GM19025 (cell line): ENCODE results near the gene TAP2.
"Not testable (repeated sequence)": the region's sequence is repeated elsewhere in the genome, so short reads cannot be mapped to it uniquely, and the experiment has no call there.

Experiments
- ATAC-seq: cut with Tn5 transposase; IDR thresholded peaks from one replicate; pipeline ENCODE4 v1.9.1; 2021; ENCODE audit warnings: mild to moderate bottlenecking, low read depth, moderate library complexity; ENCODE audit not compliant: unreplicated experiment

TAP2 gene

DNA sequence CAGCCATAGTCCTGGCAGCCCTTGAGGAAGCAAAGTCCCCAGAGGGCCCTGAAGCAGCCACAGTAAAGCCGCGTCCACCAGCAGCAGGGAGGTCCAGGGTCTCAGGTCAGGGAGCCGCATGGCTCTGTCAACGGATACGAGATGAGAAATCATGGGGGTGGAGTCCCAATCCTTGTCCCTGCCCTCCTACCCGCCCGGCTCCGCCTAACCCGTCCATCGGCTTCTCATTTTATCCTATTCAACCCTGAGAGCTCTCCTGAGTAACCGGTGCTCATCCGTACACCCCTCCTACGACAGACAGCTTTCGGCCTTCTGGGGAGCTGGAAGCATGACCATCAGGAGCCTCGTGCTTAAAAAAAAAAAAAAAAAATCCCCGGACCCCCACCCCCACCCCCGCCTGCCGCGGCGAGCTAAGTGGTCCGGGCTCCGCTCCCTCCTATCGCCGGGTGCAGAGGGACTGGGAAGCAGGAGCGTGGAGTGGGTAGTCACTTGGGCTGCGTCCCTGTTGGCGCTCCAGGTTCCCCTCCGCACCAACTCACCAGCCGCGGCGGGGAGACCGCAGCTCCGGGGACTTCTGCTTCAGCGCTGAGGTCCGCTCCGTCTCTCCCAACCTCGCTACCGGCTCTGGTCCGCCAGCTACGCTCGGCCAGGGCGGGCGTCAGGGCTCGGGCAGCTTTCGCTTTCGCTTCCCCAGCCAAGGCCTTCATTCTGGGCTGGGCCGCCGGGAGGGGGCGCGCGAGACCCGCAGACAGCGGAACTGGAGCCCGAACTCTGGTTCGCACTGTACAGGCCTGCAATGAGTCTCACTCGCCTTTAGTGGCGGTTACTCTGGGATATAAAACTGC is at the start of gene TAP2:
TSS of gene TAP2 (minus strand) at position 626 of the 845 bp plus-strand sequence. CDS start at position 120, 506 bp downstream.
- ATAC-seq = peak; percentile 82

DNA sequence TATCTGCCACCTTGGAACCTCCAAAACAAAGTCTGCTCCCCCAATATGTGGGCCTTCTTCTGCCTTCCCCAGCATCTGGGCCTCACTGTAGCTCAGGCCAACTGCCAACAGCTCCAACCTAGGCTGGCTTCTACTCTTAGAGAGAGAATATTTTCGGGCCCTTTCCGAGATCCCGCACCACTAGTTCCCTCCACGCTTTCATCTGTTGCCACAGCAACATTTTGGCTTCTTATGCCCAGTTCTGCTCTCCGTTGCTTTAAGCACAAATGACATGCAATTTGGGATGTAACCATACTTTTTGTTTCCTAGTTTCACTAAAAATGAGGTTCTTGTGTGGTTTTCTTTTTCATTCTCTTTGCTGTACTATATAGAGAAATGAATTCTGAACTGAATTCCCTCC is 49.1 kb upstream of the TAP2 start:
- no peak for ATAC-seq

DNA sequence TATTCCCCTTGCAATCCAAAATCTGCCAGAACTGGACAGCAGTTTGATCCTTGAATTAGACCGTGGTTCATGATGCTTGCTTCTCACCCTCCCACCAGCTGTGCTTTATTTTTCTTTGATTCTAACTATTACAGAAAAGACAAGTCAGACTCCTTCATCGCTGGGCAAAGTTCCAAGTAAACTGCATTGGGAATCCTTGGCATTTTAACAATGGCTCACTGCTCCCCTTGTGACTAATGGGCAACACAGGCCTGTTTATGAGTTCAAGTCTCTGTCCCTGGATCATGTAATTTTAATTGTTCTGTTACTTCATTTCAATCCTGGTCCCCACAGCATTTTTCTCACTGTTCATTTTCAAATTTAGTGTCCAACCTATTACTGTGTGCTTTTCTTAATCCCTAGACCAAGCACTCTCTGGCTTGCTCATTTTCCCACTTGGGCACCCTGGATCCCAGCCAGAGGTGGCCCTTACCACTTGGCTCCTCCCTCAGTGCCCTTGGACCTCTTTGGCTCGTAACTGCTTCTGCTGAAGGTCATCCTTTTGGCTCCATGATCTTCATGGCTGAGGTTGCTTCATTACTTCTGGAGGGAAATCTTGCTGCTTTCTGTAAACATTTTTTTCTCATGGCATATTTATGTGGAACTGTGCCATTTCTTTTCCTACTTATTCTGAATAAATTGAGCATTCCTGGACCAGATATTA is 48.3 kb upstream of the TAP2 start:
- ATAC-seq = no peak

DNA sequence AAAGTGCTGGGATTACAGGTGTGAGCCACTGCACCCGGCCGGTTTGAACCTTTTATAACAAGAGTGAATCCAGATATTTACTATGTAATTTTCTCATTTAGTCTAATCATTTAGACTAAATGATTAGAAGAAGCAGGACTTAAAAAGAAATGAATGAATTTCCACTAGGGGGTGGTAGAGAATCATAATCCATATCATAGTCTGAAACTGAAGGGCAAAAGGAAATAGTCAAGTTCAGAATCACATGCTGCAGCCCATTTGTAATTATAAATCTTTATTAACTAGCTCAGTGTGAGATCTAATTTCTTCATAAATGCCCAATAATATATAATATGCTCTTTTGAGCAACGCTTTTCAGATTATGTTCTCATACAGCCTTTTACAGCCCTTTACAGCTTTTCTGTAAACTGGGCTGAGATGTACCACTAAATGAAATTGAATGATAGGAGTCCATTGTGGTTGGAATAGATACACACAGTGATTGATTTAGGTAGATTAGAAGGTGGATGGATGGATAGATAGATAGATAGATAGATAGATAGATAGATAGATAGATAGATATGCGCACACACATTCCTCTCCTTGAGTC is 47.3 kb upstream of the TAP2 start:
- no peak for ATAC-seq

DNA sequence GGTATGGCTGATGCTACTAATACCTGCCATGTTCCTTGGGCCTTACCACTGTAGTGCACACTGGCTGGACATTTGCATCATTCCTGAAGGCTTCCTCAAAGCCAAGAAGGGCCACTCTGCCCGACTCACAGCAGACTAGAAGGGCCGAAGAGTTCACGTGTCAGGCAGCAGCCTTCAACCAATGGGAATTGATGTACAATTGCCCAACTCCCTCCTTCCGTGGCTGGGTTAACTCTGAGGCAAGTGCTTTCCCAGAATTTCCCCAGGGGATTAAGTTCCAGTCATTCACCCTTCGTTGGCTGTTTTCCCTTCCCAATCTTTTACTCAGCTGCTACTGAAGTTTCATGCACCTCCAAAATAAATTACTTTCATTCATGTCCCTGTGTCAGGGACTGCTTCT is 45.2 kb upstream of the TAP2 start:
- ATAC-seq = no peak

DNA sequence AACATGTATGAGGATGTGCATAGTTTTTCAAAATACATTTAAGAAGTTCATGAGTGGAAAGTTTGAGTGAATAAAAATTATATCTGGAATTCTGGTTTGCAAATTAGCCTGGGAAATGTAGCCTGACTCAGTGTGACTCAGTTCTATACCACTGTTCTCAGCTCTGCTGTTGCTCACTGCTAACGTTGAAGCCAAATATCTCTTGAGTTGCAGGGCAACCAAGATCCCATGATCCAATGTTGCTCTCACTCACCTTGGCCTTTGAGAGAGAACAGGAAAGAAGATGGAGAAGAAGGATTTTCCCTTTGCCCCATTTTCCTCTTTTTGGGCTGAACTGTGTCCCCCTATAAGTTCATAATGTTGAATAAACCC is 44.3 kb upstream of the TAP2 start:
- no peak for ATAC-seq

DNA sequence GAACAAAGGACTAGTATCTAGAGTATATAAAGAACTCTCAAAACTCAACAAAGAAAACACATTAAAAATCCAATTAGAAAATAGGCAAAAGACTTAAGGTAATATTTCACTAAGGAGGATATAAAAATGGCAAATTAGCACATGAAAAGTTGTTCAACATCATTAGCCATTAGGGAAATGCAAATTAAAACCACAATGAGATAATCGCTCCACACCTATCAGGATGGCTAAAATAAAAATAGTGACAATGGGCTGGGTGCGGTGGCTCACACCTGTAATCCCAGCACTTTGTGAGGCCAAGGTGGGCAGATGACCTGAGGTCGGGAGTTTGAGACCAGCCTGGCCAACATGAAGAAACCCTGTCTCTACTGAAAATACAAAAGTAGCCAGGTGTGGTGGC is 42.4 kb upstream of the TAP2 start:
- ATAC-seq = not testable (repeated sequence)

DNA sequence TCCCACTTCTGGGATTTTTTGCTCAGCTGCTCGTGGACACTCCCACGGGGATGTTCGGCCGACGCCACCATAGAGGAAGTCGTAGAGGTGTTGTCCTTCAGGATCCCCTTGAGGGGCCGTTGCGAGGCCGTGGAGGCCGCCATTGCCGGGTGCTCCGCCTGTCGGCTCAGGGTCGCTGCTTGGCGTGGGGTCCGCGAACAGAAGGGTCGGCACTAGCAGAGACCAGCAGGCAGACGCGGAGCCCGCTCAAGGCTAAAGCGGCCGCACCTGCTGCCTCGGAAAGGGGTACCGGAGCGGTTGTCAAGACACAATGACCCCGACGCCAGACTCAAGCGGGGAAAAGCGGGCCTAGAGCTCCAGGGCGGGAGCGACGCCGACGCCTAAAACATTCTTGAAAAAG is 41.2 kb upstream of the TAP2 start:
- no peak for ATAC-seq

DNA sequence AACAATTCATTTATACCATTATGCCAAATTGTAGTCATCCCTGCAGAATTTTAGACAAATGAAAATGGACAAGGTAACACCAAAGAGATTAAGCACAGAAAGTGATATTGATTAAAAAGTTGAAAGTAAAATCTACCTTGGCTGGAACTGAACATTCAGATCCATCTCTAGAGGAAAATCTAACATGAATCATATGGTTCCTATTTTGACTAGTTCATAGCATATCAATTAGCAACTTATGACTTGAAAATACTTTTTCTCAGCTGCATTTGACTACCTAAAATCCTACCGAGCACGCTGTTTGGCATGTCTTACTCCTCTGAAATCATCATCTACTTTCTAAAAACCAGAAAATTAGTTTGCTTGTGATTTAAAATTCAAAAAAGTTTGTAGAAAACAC is 38.1 kb upstream of the TAP2 start:
- ATAC-seq = no peak

DNA sequence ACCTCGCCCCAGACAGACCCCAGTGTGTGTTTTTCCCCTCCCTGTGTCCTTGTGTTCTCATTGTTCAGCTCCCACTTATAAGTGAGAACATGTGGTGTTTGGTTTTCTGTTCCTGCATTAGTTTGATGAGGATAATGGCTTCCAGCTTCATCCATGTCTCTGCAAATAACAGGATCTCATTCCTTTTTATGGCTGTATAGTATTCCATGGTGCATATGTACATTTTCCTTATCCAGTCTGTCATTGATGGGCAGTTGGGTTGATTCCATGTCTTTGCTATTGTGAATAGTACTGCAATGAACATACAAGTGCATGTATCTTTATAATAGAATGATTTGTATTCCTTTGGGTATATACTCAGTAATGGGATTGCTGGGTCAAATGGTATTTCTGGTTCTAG is 35.4 kb upstream of the TAP2 start:
- ATAC-seq = not testable (repeated sequence)

DNA sequence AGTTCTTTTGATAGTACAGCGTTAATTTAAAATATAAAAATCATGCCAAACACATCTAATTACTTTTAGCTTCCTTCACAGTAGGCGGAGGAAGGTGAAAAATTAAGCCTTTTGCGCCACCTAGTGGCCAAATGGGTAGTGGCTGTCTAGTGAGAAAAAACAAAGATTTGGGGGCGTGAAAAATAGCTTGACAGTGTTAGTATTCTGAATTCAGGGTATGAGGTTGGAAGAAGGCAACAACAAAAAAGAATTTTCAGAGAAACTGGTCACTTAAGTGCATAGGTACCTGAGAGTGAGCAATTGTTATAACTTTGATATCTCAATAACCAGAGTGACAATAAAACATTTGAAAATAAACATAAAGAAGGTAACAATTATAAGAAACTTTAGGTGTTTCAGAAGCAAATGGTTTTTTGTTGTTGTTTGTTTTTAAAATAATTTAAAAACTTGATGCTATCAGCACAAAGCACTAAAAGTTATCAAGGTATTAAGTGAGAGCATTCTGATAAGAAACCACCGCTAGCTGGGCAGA is 29.8 kb upstream of the TAP2 start:
- no peak for ATAC-seq

DNA sequence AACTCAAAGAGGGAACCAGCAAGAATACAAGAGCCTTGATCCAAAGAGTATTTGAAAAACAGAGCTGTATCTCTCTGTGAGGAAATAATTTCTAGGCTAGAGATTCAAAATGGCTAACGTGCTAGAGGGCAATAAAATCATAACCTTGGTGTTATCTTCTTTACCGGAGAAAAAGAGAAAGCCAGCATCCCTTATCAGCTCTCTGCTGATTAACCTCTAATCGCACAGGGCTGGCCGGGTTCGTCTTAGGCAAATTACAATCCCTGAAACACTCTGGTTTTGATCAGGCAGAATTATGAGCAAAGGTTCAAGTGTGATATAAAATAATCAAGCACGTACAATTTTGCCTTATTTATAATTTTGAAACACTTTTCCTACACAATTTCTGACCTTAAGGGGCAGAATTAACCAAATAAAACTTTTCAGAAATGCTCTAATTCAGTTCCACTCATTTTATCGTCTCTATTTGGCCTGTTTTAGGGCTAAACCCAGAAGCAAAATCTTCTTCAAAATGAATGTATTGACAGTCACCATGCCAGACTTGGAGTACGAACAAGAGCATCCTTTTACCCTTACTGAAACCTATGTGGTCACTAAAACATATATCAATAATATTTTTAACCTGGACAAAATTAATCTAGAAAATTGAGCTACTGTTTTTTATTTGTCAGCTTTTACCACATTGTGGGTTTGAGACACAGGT is 29.2 kb upstream of the TAP2 start:
- no peak for ATAC-seq

DNA sequence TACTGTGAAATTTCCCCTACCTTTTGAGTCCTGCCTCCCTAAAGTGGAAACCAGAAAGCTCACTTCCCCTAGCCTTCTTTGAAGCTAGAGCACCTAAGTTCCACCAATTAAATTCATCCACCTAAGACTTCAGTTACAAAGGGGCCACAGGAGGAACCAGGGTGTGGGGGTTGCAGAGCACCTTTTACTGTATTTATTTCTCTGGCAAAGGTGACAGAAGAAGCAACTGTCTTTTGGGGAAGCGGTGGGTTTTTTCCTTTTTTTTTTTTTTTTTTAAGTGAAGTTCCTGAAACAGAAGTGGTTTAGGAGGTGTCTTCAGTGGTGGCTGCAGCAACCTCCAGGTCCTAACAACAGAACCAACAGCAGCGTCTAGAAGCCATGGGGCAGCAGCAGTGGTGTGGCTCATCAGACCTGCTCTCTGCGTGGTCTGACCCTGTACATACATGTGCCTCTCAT is 28.5 kb upstream of the TAP2 start:
- ATAC-seq = no peak

DNA sequence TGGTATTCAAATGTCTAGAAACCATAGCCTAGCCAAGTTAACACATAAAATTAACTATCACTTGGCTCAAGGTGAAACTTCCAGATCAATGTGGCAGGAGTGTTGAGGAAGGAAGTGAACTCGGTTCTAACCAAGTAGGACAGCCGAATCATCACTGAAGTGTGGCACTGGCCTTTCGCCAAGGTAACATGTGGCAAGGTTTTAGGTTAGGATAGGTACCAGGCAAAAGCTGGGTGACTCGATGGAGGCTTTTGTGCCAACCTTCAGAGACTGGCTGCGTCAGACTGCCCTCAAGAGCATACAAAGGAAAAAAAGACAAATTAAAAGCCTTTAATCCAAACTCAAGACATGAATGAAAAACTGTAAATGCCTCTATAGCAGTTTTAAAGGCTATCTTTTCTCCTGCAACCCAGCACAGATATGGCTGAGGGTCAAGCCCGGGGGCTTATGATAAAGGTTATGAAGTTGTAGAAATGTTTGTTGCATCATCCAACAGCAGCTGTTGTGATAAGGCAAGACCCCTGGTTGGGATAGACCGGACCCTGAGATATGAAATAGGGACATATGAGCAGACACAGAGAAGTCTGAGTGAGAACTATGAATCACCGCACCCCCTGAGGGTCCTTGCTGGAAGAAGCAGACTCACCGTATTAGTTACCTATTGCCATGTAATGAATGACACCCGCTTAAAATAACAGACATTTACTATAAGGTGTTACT is 27.3 kb upstream of the TAP2 start:
- no peak for ATAC-seq

DNA sequence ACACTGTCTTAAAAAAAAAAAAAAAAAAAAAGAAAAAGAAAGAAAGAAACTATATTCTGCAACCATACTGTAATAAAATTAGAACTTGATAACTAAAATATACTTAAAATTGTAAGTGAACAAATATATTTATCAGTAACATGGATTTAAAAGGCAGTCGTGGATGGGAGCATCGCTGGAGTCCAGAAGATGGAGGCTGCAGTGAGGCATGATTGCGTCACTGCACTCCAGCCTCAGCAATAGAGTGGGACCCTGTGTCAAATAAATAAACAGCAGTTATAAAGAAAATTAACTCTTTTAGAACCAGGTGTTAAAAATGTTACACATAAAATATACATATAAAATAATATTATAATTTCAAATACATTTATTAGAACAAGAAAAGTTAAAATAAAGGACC is 24.2 kb upstream of the TAP2 start:
- ATAC-seq = no peak

DNA sequence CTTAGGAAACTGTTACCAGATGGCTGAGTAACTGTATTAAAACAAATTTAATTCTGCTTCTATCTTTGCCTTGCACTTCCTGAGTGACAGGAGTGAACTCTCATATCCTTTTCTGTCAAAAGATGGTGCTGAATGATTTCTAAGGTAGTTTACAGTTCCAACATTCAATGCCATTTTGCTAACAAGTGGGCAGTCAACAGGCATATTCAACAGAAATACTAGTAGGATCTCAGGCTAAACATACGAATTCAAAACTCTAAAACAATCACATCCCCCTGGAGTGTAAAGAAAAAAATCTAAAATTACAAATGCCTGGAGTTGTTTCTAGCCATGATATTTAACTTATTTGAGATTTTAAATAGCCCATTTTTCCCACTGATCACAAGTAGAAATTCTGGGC is 22.1 kb upstream of the TAP2 start:
- no peak for ATAC-seq

DNA sequence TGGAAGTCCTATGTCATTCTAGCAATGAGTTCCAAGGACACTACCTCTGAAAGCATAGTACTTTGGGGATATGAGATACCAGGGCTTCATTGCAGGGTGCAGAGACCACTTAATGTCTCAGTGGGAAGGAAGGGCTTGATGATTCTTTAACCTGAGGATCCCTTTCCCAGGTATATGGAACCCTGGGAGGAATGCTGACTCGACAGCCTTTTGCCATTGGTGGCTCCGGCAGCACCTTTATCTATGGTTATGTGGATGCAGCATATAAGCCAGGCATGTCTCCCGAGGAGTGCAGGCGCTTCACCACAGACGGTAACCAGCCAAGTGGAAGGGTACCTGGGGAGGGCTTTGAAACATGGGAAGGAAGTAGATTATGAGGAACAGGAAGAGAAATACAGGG is 19.7 kb upstream of the TAP2 start:
- no peak for ATAC-seq

DNA sequence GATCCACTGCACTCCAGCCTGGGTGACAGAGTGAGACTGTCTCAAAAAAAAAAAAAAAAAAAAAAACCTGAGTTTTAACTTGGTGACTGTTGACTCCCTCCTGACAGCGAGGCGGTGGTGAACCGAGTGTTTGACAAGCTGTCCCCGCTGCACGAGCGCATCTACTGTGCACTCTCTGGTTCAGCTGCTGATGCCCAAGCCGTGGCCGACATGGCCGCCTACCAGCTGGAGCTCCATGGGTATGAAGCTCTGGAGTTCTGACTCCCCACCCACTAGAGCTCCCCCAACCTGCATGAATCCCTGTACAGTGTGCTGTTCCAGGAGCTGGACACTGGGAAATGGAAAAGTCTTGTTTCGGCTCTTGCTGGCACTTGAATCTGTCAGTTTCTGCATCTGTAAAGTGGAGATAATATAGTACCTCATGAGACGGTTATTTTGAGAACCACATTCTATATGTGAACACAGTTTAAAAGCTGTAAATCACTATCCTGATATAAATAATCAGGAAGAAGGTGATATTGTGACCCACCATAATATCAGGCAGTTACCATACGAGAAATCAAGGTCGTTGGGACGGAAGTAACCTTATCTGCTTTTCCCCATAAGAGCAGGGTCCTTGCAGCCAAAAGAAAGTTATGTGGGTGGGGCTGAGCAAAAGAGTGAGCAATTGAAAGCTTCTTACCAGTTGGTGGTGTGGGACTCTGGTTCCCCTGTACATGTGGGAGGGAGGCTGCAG is 18.8 kb upstream of the TAP2 start:
- ATAC-seq = no peak

DNA sequence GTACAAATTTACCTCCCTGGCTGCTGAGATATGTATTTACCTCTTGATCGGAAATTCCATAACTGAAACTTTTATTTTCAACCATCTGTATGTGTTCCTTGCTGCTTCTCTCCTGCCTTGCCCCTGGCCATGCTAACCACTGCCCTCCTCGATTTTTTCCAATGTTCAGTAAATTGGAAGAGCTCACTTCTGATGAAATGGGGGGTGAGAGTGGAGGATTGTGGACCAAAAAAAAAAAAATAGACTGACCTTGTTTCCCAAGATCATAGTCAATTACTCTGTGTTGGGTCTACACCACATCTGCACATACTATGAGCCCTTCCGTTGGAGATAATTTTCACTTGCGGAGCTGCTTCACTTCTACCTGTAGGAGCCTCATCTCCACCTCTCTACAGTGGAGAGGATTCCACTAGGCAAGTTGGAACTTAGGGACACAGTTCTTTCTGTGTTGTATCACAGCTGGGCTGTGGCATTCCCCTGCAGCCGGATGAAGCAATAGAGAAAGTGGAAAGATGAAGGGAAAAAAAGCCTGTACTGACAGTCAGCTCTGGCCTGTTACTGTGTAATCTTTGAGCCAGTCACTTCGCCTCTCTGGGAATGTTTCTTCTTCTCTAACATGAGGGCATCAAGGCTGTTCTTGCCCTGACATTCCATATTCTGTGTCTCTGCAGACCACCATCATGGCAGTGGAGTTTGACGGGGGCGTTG is 17.1 kb upstream of the TAP2 start:
- ATAC-seq = no peak
